CD4-positive, alpha-beta T cell treated with Interleukin-15 for 4 hours (primary cell): Measurements from ENCODE around the gene DTL.

Experiments used
- DNase-seq: peaks from one replicate; pipeline ENCODE4 v3.0.0-alpha.2; 2020; ENCODE audit warnings: low spot score

The DTL gene

GRCh38 chr1:212091438-212092121 lies 56.0 kb downstream of the DTL start:
- DNase-seq: no peak

- no peak for DNase-seq
Measured at GRCh38 chr1:212097360-212097759, 61.8 kb downstream of the DTL start.

- DNase-seq: no peak
Measured at GRCh38 chr1:212098310-212098709, 62.8 kb downstream of the DTL start.

GRCh38 chr1:212098771-212099170 lies 63.2 kb downstream of the DTL start:
- DNase-seq: no peak

GRCh38 chr1:212101251-212101650 lies 65.7 kb downstream of the DTL start:
- DNase-seq: no peak

GRCh38 chr1:212101735-212102134 lies 66.2 kb downstream of the DTL start:
- no peak for DNase-seq

GRCh38 chr1:212104586-212105325 lies 69.2 kb downstream of the DTL start:
- no peak for DNase-seq

GRCh38 chr1:212106286-212106792 lies 70.8 kb downstream of the DTL start:
- no peak for DNase-seq

GRCh38 chr1:212107481-212107880 lies 71.9 kb downstream of the DTL start:
- no peak for DNase-seq

GRCh38 chr1:212108187-212108586 lies 72.6 kb downstream of the DTL start:
- DNase-seq: no peak

GRCh38 chr1:212108981-212109380 lies 73.4 kb downstream of the DTL start:
- DNase-seq: no peak

GRCh38 chr1:212109728-212110127 lies 74.2 kb downstream of the DTL start:
- DNase-seq: no peak

- DNase-seq: no peak
Measured at GRCh38 chr1:212110617-212111016, 75.1 kb downstream of the DTL start.

GRCh38 chr1:212111536-212111935 lies 76.0 kb downstream of the DTL start:
- DNase-seq: no peak

GRCh38 chr1:212113706-212114105 lies 78.2 kb downstream of the DTL start:
- no peak for DNase-seq

GRCh38 chr1:212118167-212118871 lies 82.8 kb downstream of the DTL start:
- no peak for DNase-seq

- DNase-seq: no peak
Measured at GRCh38 chr1:212118872-212119260, 83.3 kb downstream of the DTL start.

GRCh38 chr1:212119397-212119837 lies 83.9 kb downstream of the DTL start:
- DNase-seq: no peak

- no peak for DNase-seq
Measured at GRCh38 chr1:212119863-212120262, 84.3 kb downstream of the DTL start.

- DNase-seq: no peak
Measured at GRCh38 chr1:212121779-212122178, 86.2 kb downstream of the DTL start.

GRCh38 chr1:212124690-212125582 lies 89.4 kb downstream of the DTL start:
- DNase-seq: no peak

- DNase-seq: no peak
Measured at GRCh38 chr1:212125654-212126053, 90.1 kb downstream of the DTL start.
